OCI-LY1 (cell line): ENCODE data around the gene PROSER2.

Source experiments
- H2AFZ ChIP-seq: fragments of 200-600 bp; sonication (generic), shearing (Covaris generic); 2 replicates; pipeline ENCODE4 v1.6.0; 2014; ENCODE audit warnings: antibody characterized with exemption, mild to moderate bottlenecking, low read length
- H3F3A ChIP-seq: fragments of 200-600 bp; sonication (generic), shearing (Covaris generic); 2 replicates; pipeline ENCODE4 v1.6.0; 2014; ENCODE audit warnings: mild to moderate bottlenecking, antibody characterized with exemption, low read length, moderate library complexity; ENCODE audit not compliant: insufficient read depth
- H3K27ac ChIP-seq: fragments of 200-600 bp; sonication (generic); 2 replicates; pipeline ENCODE4 v1.5.1; 2014; ENCODE audit warnings: low read length, mixed run types, mild to moderate bottlenecking, low read depth; ENCODE audit not compliant: poor library complexity, severe bottlenecking
- H3K27me3 ChIP-seq: fragments of 200-600 bp; sonication (generic); 2 replicates; pipeline ENCODE4 v1.6.0; 2014; ENCODE audit warnings: antibody characterized with exemption, mild to moderate bottlenecking, low read length, moderate library complexity; ENCODE audit not compliant: insufficient read depth
- H3K36me3 ChIP-seq: fragments of 200-600 bp; sonication (generic); 2 replicates; pipeline ENCODE4 v1.6.1; 2014; ENCODE audit warnings: mild to moderate bottlenecking, antibody characterized with exemption, low read length, moderate library complexity, mixed read lengths; ENCODE audit not compliant: insufficient read depth
- H3K4me1 ChIP-seq: fragments of 200-600 bp; sonication (generic); 2 replicates; pipeline ENCODE4 v1.5.1; 2014; ENCODE audit warnings: mild to moderate bottlenecking, low read length, moderate library complexity; ENCODE audit not compliant: insufficient read depth, severe bottlenecking
- H3K4me2 ChIP-seq: fragments of 200-600 bp; sonication (generic), shearing (Covaris generic); 2 replicates; pipeline ENCODE4 v1.6.1; 2014; ENCODE audit warnings: low read length
- H3K4me3 ChIP-seq: fragments of 200-600 bp; sonication (generic); 2 replicates; pipeline ENCODE4 v1.5.1; 2014; ENCODE audit warnings: low read length, low read depth, mild to moderate bottlenecking, mixed read lengths; ENCODE audit not compliant: poor library complexity, severe bottlenecking
- H3K79me2 ChIP-seq: fragments of 200-600 bp; shearing (Covaris generic); 2 replicates; pipeline ENCODE4 v1.6.1; 2016; ENCODE audit warnings: mixed run types, low read length, mixed read lengths; ENCODE audit not compliant: insufficient read depth
- H3K9ac ChIP-seq: fragments of 200-600 bp; sonication (generic), shearing (Covaris generic); 2 replicates; pipeline ENCODE4 v1.6.1; 2014; ENCODE audit warnings: mild to moderate bottlenecking, low read length, mixed read lengths
- H3K9me2 ChIP-seq: fragments of 200-600 bp; sonication (generic), shearing (Covaris generic); 2 replicates; pipeline ENCODE4 v1.6.1; 2014; ENCODE audit warnings: low read depth, mild to moderate bottlenecking, low read length, mixed read lengths
- H3K9me3 ChIP-seq: fragments of 200-600 bp; shearing (Covaris generic); 2 replicates; pipeline ENCODE4 v1.6.1; 2014; ENCODE audit warnings: low read length, mixed read lengths
- H4K20me1 ChIP-seq: fragments of 200-600 bp; sonication (generic), shearing (Covaris generic); 2 replicates; pipeline ENCODE4 v1.6.0; 2016; ENCODE audit warnings: mild to moderate bottlenecking, low read length; ENCODE audit not compliant: insufficient read depth
- EZH2 ChIP-seq: fragments of 200-600 bp; sonication (generic), shearing (Covaris generic); IDR thresholded peaks from 2 replicates; pipeline ENCODE4 v1.8.0; 2017; ENCODE audit warnings: borderline replicate concordance, mixed run types, mild to moderate bottlenecking, antibody characterized with exemption, low read length, moderate library complexity, mixed read lengths
- TF ChIP-seq, protein P1 (sequence below): fragments of 200-600 bp; sonication (generic), shearing (Covaris generic); IDR thresholded peaks from 2 replicates; pipeline ENCODE4 v1.5.1; 2017; ENCODE audit warnings: mild to moderate bottlenecking, antibody characterized with exemption, low read length, moderate library complexity, mixed read lengths

PROSER2 gene

GRCh38 chr10:11891776-11892486 lies 68.8 kb downstream of the PROSER2 start:
- Histone ChIP-seq H3K36me3 (no peaks in the 10 kb centered on the region), H3K9me2 (no peaks in the 10 kb centered on the region), H3K9ac (no peak overlapping the region), H2AFZ (no peak overlapping the region), H3K27ac (no peak overlapping the region), H3K4me1 (no peaks in the 10 kb centered on the region), H3K27me3 (no peaks in the 10 kb centered on the region), H3F3A (no peaks in the 10 kb centered on the region), H3K4me2 (no peak overlapping the region), H3K9me3 (no peaks in the 10 kb centered on the region), H4K20me1 (no peaks in the 10 kb centered on the region), H3K4me3 (no peak overlapping the region), H3K79me2 (no peaks in the 10 kb centered on the region)
- TF ChIP-seq, protein P1, sequence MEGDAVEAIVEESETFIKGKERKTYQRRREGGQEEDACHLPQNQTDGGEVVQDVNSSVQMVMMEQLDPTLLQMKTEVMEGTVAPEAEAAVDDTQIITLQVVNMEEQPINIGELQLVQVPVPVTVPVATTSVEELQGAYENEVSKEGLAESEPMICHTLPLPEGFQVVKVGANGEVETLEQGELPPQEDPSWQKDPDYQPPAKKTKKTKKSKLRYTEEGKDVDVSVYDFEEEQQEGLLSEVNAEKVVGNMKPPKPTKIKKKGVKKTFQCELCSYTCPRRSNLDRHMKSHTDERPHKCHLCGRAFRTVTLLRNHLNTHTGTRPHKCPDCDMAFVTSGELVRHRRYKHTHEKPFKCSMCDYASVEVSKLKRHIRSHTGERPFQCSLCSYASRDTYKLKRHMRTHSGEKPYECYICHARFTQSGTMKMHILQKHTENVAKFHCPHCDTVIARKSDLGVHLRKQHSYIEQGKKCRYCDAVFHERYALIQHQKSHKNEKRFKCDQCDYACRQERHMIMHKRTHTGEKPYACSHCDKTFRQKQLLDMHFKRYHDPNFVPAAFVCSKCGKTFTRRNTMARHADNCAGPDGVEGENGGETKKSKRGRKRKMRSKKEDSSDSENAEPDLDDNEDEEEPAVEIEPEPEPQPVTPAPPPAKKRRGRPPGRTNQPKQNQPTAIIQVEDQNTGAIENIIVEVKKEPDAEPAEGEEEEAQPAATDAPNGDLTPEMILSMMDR: no peak
- no peak for TF ChIP-seq EZH2

GRCh38 chr10:11893749-11894278 lies 70.7 kb downstream of the PROSER2 start:
- Histone ChIP-seq H3K27me3 (no peaks in the 10 kb centered on the region), H3K4me1 (no peaks in the 10 kb centered on the region), H3K79me2 (no peaks in the 10 kb centered on the region), H3K9ac (no peak overlapping the region), H3F3A (no peaks in the 10 kb centered on the region), H3K36me3 (no peaks in the 10 kb centered on the region), H2AFZ (no peak overlapping the region), H3K4me2 (no peak overlapping the region), H4K20me1 (no peaks in the 10 kb centered on the region), H3K9me3 (no peaks in the 10 kb centered on the region), H3K4me3 (no peak overlapping the region), H3K9me2 (no peaks in the 10 kb centered on the region), H3K27ac (no peak overlapping the region)
- TF ChIP-seq, protein P1: no peak
- no peak for TF ChIP-seq EZH2

- no peak overlapping the region for H2AFZ ChIP-seq
- no peaks in the 10 kb centered on the region for H3K4me1 ChIP-seq
- no peak overlapping the region for H3K4me3 ChIP-seq
- TF ChIP-seq EZH2: no peak
- TF ChIP-seq, protein P1: no peak
- H3K36me3 ChIP-seq: no peaks in the 10 kb centered on the region
- no peak overlapping the region for H3K4me2 ChIP-seq
- H4K20me1 ChIP-seq: no peaks in the 10 kb centered on the region
- H3K27ac ChIP-seq: no peak overlapping the region
- no peaks in the 10 kb centered on the region for H3K9me3 ChIP-seq
- H3F3A ChIP-seq: no peaks in the 10 kb centered on the region
- H3K79me2 ChIP-seq: no peaks in the 10 kb centered on the region
- no peaks in the 10 kb centered on the region for H3K9me2 ChIP-seq
- H3K27me3 ChIP-seq: no peaks in the 10 kb centered on the region
- H3K9ac ChIP-seq: no peak overlapping the region
Measured at GRCh38 chr10:11894381-11895107, 71.4 kb downstream of the PROSER2 start.
